ENCODE results near the gene GLIPR2. TPM values are rescaled to one million over a fixed set of nuclear protein-coding genes. Genes with fewer than 3 reads are reported as not detected.

The GLIPR2 gene
- total and polyA plus RNA-seq, 2 donors (not counting 3 experiments of a cell fraction or from before 2014, with no cell fraction given), result 22.0 to 42.4 TPM

DNA sequence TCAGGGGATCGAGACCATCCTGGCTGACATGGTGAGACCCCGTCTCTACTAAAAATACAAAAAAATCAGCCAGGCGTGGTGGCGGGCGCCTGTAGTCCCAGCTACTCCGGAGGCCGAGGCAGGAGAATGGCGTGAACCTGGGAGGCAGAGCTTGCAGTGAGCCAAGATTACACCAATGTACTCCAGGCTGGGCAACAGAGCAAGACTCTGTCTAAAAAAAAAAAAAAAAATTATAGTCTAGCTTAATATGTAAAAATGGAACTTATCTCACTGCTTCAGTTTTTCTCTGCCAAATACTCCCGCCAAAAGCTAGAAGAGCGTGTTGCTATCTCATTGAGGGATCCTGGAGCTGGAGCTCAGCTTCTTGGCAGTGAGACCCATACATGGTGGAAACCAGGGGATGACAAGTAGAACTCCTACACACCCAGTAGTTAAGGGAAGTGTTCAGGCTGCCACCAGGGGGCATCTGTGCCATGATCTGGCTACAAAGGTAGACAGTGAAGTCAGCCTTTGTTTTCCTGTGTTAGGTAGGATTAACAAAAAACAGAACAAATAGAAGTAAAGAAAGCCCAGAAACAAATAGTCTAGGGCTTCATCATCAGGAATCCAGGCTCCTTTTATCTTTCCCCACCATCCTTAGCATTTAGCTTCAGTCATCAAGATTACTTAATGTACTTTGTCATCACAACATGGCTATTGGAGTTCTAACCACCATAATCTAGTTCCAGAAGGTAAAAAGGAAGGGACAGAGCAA lies 33.6 kb upstream of the GLIPR2 start:
- no peaks in the 10 kb centered on the region for H4K20me1 ChIP-seq (replicated peaks; ENCODE audit: control insufficient read depth, extremely low read depth, insufficient read depth, low read length)
- H3K36me3 ChIP-seq (ENCODE audit: control insufficient read depth in 2 of 2, extremely low read depth in 1 of 2, insufficient read depth in 2 of 2, low read length in 2 of 2), result no peaks in the 10 kb centered on the region
- ChIA-PET POLR2A (interaction anchor here (0.7 to 1.6 kb wide), 6 partner anchors 12 to 151 kb away, joined by 3 to 5 read pairs (median 3); partner anchors contain the start of gene CLTA), CTCF (interaction anchor here (0.6 to 6.7 kb wide), 43 partner anchors 8 to 515 kb away, joined by 3 to 189 read pairs (median 5); partner anchors contain the start of genes CCIN, CLTA and GLIPR2)
- intact Hi-C loops (cut with micrococcal nuclease) (loop anchor here (1.0 to 5.0 kb wide), 6 partner anchors 12 to 146 kb away; partner anchors contain the start of genes GLIPR2 and OR2S2), dilution Hi-C loops (cut with MboI; ENCODE audit: extremely low pct_ligation_motif_present, low sequenced_read_pairs) (no loop called here)
- TF ChIP-seq MYC (IDR thresholded peaks at IDR 0.05; ENCODE audit: low read depth, low read length) (no peak), GATA2 (IDR thresholded peaks at IDR 0.05; ENCODE audit: insufficient read depth, insufficient read length, low read depth, low read length) (no peak), JUN (IDR thresholded peaks at IDR 0.05; ENCODE audit: borderline replicate concordance, insufficient read depth, insufficient read length, low read depth) (no peak), POLR2A (IDR thresholded peaks at IDR 0.05; ENCODE audit: low read depth, low read length) (peak; percentile 12), POLR2AphosphoS5 (IDR thresholded peaks at IDR 0.05; ENCODE audit: insufficient read depth, low read depth, low read length) (no peak), EZH2 (IDR thresholded peaks at IDR 0.05; ENCODE audit: borderline replicate concordance, low read depth, low read length, severe bottlenecking) (no peak), FOS (IDR thresholded peaks at IDR 0.05; ENCODE audit: borderline replicate concordance, insufficient read depth, low read length) (no peak)
- TF ChIP-seq, protein P1, sequence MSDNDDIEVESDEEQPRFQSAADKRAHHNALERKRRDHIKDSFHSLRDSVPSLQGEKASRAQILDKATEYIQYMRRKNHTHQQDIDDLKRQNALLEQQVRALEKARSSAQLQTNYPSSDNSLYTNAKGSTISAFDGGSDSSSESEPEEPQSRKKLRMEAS (IDR thresholded peaks at IDR 0.05; ENCODE audit: insufficient read depth, insufficient read length), result no peak
- TF ChIP-seq, protein P2, sequence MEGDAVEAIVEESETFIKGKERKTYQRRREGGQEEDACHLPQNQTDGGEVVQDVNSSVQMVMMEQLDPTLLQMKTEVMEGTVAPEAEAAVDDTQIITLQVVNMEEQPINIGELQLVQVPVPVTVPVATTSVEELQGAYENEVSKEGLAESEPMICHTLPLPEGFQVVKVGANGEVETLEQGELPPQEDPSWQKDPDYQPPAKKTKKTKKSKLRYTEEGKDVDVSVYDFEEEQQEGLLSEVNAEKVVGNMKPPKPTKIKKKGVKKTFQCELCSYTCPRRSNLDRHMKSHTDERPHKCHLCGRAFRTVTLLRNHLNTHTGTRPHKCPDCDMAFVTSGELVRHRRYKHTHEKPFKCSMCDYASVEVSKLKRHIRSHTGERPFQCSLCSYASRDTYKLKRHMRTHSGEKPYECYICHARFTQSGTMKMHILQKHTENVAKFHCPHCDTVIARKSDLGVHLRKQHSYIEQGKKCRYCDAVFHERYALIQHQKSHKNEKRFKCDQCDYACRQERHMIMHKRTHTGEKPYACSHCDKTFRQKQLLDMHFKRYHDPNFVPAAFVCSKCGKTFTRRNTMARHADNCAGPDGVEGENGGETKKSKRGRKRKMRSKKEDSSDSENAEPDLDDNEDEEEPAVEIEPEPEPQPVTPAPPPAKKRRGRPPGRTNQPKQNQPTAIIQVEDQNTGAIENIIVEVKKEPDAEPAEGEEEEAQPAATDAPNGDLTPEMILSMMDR (IDR thresholded peaks at IDR 0.05; ENCODE audit: extremely low read depth in 1 of 2, insufficient read depth in 1 of 2, low read depth in 1 of 2, low read length in 2 of 2), result peak; percentile 70 to 81
- H3K27me3 ChIP-seq (ENCODE audit: control insufficient read depth in 2 of 2, insufficient read depth in 2 of 2, low read length in 2 of 2), result no peaks in the 10 kb centered on the region
- no peak overlapping the region for H3K9ac ChIP-seq (replicated peaks; ENCODE audit: extremely low read depth, insufficient read depth, low read length)
- H3K9me1 ChIP-seq (replicated peaks; ENCODE audit: control insufficient read depth, extremely low read depth, insufficient read depth, low read length), result no peaks in the 10 kb centered on the region
- no peak for FAIRE-seq
- H3K4me3 ChIP-seq (replicated peaks in 1 of 3; ENCODE audit: insufficient read depth in 1 of 3, low read depth in 1 of 3, low read length in 3 of 3), result no peak overlapping the region
- H3K4me1 ChIP-seq (ENCODE audit: control insufficient read depth, extremely low read depth, insufficient read depth, low read length), result peaks cover 19% of the 10 kb centered on the region
- no peaks in the 10 kb centered on the region for H3K9me3 ChIP-seq (replicated peaks; ENCODE audit: control insufficient read depth, insufficient read depth, low read length)
- peak overlapping the region; percentile 76 for H2AFZ ChIP-seq (ENCODE audit: low read depth, low read length)
- no peaks in the 10 kb centered on the region for H3K79me2 ChIP-seq (ENCODE audit: control insufficient read depth, insufficient read depth, low read length)
- BruUV-seq (replicated peaks), result no TSS peak
- DNase-seq (ENCODE audit: low read depth, low spot score), result peak; percentile 77
- peak overlapping the region; percentile 41 for H3K27ac ChIP-seq (ENCODE audit: insufficient read depth, low read depth, low read length)
- no peak overlapping the region for H3K4me2 ChIP-seq (ENCODE audit: insufficient read depth, low read length)
